Urinary bladder (tissue), 4 donors: ENCODE measurements around the gene ADORA2B. TPM values are rescaled to one million over a fixed set of nuclear protein-coding genes. Genes with fewer than 3 reads are reported as not detected.

Experiments
- DNase-seq: peaks from one replicate; pipeline ENCODE4 v3.0.0-alpha.2; 2015; ENCODE audit errors: extremely low spot score
- H3K27ac ChIP-seq: one replicate; pipeline ENCODE4 v1.5.1; 2013; ENCODE audit warnings: low read depth, mild to moderate bottlenecking, moderate library complexity
- H3K36me3 ChIP-seq: one replicate; pipeline ENCODE4 v1.6.1; 2013; ENCODE audit warnings: mild to moderate bottlenecking, moderate library complexity; ENCODE audit not compliant: insufficient read depth
- H3K4me1 ChIP-seq: one replicate; pipeline ENCODE4 v1.6.1; 2013; ENCODE audit warnings: mild to moderate bottlenecking, moderate library complexity; ENCODE audit not compliant: insufficient read depth
- H3K4me3 ChIP-seq: one replicate; pipeline ENCODE4 v1.5.1; 2013; ENCODE audit warnings: low read depth, low read length
- WGBS: extraction: QIAGEN DNeasy Blood & Tissue Kit; methylation state at CpG from one replicate; pipeline ENCODE4 v1.1.7; 2013; 5-methylcytosine and 5-hydroxymethylcytosine counted together
- polyA plus RNA-seq: library from polyadenylated mRNA; stranded (reverse); fragments of 200-250 nt; gene quantifications from one replicate; pipeline ENCODE4 v1.2.3, GENCODE V29; 2013
- total RNA-seq: library from RNA; depleted of rRNA; stranded (reverse); fragments of >200 nt; gene quantifications from one replicate; pipeline ENCODE4 v1.2.3, GENCODE V29; 2014
- donor health status: healthy with polysubstance abuse.
- donor health status: healthy.

ADORA2B gene
- total and polyA plus RNA-seq, 2 donors = 2.6 to 5.9 TPM

- Histone ChIP-seq H3K36me3 (peaks cover 6% of the 10 kb centered on the region), H3K4me3 (peak overlapping the region; percentile 74), H3K27ac (peak overlapping the region; percentile 98), H3K4me1 (peaks cover 2% of the 10 kb centered on the region)
- 2% methylated on average over 64 of the region's 64 CpGs for WGBS
- DNase-seq = peak; percentile 13
These were observed 55.3 kb downstream of the ADORA2B start for GRCh38 chr17:15999974-16000827.

DNA sequence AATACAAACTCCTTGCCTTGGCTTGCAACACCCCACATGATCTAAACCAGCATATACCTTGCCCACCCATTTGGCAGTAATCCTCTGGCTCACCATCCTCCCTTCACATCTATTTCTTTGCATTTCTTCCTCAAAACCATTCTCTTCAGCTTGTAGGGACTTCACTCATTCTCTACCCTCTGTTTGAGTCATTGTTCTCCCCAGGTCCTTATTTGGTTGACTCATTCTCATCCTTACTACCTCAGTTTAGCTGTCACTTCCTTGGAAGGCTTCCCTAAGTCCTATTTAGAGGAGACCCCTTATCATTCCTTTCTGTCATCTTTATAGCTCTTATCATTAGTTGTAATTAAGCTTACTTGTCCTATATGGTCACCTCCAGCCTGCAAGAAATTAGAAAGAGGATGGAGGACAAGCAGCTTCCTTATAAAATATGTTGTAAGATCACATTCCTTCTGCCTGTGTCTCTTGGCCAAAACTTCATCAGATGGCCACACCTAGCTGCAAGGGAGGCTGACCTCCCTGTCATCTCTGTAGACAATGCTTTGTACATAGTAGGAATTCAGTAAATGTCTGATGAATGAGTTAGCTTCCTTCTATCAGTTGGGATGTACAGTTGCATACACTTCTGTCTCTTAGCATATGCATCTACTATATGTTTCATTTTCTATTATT lies 56.4 kb downstream of the ADORA2B start:
- H3K36me3 ChIP-seq = peaks cover 7% of the 10 kb centered on the region
- no peak for DNase-seq
- H3K4me1 ChIP-seq = peaks cover 2% of the 10 kb centered on the region
- H3K27ac ChIP-seq = no peak overlapping the region
- no peak overlapping the region for H3K4me3 ChIP-seq

- peaks cover 7% of the 10 kb centered on the region for H3K36me3 ChIP-seq
- 95% methylated on average over 2 of the region's 2 CpGs for WGBS
- DNase-seq = no peak
These were observed 57.9 kb downstream of the ADORA2B start for GRCh38 chr17:16002708-16003260.

GRCh38 chr17:16003841-16004240 lies 58.9 kb downstream of the ADORA2B start:
- Histone ChIP-seq H3K4me3 (no peak overlapping the region), H3K36me3 (peaks cover 9% of the 10 kb centered on the region), H3K27ac (no peak overlapping the region), H3K4me1 (peaks cover 2% of the 10 kb centered on the region)
- no peak for DNase-seq
- 79% methylated on average over 1 of the region's 1 CpG for WGBS

More at GRCh38 chr17:16002708-16003260, 57.9 kb downstream of the ADORA2B start:
- Histone ChIP-seq H3K4me1 (peaks cover 2% of the 10 kb centered on the region), H3K4me3 (no peak overlapping the region), H3K27ac (no peak overlapping the region)

GRCh38 chr17:16005636-16006035 lies 60.7 kb downstream of the ADORA2B start:
- peaks cover 9% of the 10 kb centered on the region for H3K36me3 ChIP-seq
- H3K4me1 ChIP-seq = peaks cover 2% of the 10 kb centered on the region
- no peak for DNase-seq
- no peak overlapping the region for H3K27ac ChIP-seq
- no peak overlapping the region for H3K4me3 ChIP-seq
- WGBS = 94% methylated on average over 1 of the region's 1 CpG

- DNase-seq = no peak
- H3K36me3 ChIP-seq = peaks cover 9% of the 10 kb centered on the region
- H3K4me1 ChIP-seq = no peaks in the 10 kb centered on the region
- 88% methylated on average over 3 of the region's 3 CpGs for WGBS
- no peak overlapping the region for H3K4me3 ChIP-seq
- no peak overlapping the region for H3K27ac ChIP-seq
These were observed 62.5 kb downstream of the ADORA2B start for GRCh38 chr17:16007439-16007838.

DNA sequence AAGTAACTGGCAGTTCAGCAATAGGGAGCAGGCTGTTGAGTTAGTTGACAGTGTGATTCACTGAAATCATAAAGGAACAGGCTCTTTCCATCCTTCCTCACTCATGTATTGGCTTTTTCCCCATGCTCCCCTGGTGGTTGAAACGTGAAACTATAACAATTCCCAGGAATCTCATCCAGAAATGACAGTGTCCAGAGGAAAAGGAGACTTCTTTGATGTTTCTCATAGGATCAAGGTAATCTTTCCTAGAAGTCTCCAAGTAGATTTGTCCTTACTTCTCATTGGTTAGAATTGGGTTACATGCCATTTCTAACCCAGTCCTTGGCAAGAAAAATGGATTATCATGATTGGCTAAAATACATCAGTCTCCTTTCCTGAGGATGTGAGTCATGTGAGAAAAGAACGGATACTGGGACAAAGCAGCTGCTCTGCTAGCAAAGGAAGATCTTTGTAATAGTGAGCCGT lies 69.0 kb downstream of the ADORA2B start:
- H3K36me3 ChIP-seq = no peaks in the 10 kb centered on the region
- H3K27ac ChIP-seq = no peak overlapping the region
- WGBS = 34% methylated on average over 3 of the region's 3 CpGs
- H3K4me3 ChIP-seq = no peak overlapping the region
- no peaks in the 10 kb centered on the region for H3K4me1 ChIP-seq
- no peak for DNase-seq

- 68% methylated on average over 1 of the region's 1 CpG for WGBS
- Histone ChIP-seq H3K27ac (no peak overlapping the region), H3K36me3 (no peaks in the 10 kb centered on the region), H3K4me1 (no peaks in the 10 kb centered on the region), H3K4me3 (no peak overlapping the region)
- DNase-seq = no peak
These were observed 74.4 kb downstream of the ADORA2B start for GRCh38 chr17:16019347-16019746.

DNA sequence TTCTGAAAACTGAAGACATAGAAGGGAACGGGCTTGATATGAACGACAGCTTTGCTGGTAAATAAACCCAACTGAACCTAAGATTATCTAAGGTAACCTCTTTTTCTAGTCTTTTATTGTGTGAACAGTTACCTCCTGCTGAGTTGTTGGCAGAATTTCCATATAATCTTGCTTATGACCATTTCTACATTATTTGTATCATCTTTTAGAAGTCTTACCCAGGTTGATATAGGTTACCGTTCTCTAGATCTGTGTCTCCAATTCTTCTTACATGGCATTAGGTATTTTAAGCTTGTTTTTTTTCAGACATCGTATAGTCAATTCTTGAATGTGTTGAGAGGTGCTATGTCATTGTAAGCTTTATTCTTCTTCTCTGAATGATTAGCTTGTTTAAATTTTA lies 79.0 kb downstream of the ADORA2B start:
- Histone ChIP-seq H3K27ac (no peak overlapping the region), H3K36me3 (peaks cover 12% of the 10 kb centered on the region)
- WGBS = 88% methylated on average over 4 of the region's 4 CpGs

GRCh38 chr17:16025202-16025601 lies 80.3 kb downstream of the ADORA2B start:
- Histone ChIP-seq H3K4me1 (no peaks in the 10 kb centered on the region), H3K4me3 (no peak overlapping the region), H3K27ac (no peak overlapping the region), H3K36me3 (peaks cover 12% of the 10 kb centered on the region)
- DNase-seq = no peak
- 94% methylated on average over 1 of the region's 1 CpG for WGBS

More for the DNA sequence above, 79.0 kb downstream of the ADORA2B start:
- Histone ChIP-seq H3K4me3 (no peak overlapping the region), H3K4me1 (no peaks in the 10 kb centered on the region)
- DNase-seq = no peak

Other genes with a start within 250 kb of the ADORA2B start
- 50.4 TPM for gene ZNF286A, start 245.4 kb upstream of the ADORA2B start, total RNA-seq
- gene ZNF286A, start 245.4 kb upstream of the ADORA2B start, polyA plus RNA-seq = 9.4 TPM
- 1.3 TPM for gene TBC1D26, start 212.8 kb upstream of the ADORA2B start, total RNA-seq
- not detected for gene TBC1D26, start 212.8 kb upstream of the ADORA2B start, polyA plus RNA-seq
- 18.9 TPM for gene ZSWIM7, start 54.6 kb downstream of the ADORA2B start, total RNA-seq
- gene ZSWIM7, start 54.6 kb downstream of the ADORA2B start, polyA plus RNA-seq = 35.6 TPM
- gene TTC19, start 54.7 kb downstream of the ADORA2B start, total RNA-seq = 32.7 TPM
- 17.3 TPM for gene TTC19, start 54.7 kb downstream of the ADORA2B start, polyA plus RNA-seq